Measurements from ENCODE around the gene MBD5.

DNA sequence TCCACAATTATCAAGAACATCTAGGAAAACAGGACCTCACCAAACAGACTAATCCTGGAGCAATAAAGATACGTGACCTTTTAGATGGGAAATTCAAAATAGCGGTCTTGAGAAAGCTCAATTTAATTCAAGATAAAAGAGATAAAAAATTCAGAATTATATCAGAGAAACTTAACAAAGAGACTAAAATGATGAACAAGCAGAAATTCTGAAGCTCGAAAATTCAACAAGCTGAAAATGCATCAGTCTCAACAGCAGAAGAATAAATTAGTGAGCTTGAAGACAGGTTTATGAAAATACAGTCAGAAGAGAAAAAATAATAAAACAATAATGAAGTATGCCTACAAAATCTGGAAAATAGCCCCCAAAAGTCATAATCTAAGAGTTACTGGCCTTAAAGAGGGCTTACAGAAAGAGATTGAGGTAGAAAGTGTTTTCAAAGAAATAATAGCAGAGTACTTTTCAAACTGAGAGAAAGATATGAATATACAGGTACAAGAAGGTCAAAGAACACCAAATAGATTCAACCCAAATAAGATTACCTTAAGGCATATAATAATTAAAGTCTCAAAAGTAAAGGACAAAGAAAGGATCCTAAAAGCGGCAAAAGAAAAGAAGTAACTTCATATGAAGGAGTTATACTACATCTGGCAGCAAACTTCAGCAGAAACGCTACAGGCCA is 13.5 kb upstream of the MBD5 start:
- TF ChIP-seq, protein P1, sequence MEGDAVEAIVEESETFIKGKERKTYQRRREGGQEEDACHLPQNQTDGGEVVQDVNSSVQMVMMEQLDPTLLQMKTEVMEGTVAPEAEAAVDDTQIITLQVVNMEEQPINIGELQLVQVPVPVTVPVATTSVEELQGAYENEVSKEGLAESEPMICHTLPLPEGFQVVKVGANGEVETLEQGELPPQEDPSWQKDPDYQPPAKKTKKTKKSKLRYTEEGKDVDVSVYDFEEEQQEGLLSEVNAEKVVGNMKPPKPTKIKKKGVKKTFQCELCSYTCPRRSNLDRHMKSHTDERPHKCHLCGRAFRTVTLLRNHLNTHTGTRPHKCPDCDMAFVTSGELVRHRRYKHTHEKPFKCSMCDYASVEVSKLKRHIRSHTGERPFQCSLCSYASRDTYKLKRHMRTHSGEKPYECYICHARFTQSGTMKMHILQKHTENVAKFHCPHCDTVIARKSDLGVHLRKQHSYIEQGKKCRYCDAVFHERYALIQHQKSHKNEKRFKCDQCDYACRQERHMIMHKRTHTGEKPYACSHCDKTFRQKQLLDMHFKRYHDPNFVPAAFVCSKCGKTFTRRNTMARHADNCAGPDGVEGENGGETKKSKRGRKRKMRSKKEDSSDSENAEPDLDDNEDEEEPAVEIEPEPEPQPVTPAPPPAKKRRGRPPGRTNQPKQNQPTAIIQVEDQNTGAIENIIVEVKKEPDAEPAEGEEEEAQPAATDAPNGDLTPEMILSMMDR (IDR thresholded peaks at IDR 0.05), result no peak
- no peak for TF ChIP-seq POLR2A (IDR thresholded peaks at IDR 0.05)

All from Peyer's patch (tissue), 4 donors.